Measurements from ENCODE around the gene ALG2. TPM values are rescaled to one million over a fixed set of nuclear protein-coding genes. Genes with fewer than 3 reads are reported as not detected.

ALG2 gene
- total and polyA plus RNA-seq, 4 donors = 20.6 to 43.6 (median 30.3) TPM

DNA sequence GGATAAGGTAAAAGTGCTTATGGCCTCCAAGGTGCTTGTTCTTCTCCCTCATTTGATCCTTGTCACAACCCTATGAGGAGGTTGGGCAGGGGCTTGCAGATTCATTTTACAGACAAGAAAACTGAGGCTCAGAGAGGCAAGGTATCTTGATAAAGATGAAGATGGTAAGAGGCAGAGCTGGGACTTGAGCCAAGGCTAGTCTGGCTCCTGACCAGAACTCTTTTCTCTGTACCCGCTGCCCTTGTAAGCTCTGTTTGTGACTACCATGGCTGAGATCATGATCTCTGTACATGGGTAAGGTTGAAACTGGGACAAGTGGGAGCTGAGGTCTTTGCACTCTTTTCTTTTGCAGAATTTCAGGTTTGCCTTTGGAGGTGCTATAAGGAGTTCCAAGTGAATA, 33.9 kb upstream of the ALG2 start:
- no peak overlapping the region for H3K4me3 ChIP-seq (ENCODE audit: low read depth in 1 of 3, low read length in 3 of 3)
- WGBS = 65% methylated on average over 1 of the region's 1 CpG
- TF ChIP-seq GABPA (IDR thresholded peaks at IDR 0.05 in 1 of 2, conservative IDR thresholded peaks at IDR 0.05 in 1 of 2) (no peak), SP1 (IDR thresholded peaks at IDR 0.05) (no peak), FOXA1 (IDR thresholded peaks at IDR 0.05) (no peak), HNF4G (IDR thresholded peaks at IDR 0.05) (no peak)
- TF ChIP-seq, protein P1, sequence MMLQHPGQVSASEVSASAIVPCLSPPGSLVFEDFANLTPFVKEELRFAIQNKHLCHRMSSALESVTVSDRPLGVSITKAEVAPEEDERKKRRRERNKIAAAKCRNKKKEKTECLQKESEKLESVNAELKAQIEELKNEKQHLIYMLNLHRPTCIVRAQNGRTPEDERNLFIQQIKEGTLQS (IDR thresholded peaks at IDR 0.05) = no peak
- TF ChIP-seq, protein P2, sequence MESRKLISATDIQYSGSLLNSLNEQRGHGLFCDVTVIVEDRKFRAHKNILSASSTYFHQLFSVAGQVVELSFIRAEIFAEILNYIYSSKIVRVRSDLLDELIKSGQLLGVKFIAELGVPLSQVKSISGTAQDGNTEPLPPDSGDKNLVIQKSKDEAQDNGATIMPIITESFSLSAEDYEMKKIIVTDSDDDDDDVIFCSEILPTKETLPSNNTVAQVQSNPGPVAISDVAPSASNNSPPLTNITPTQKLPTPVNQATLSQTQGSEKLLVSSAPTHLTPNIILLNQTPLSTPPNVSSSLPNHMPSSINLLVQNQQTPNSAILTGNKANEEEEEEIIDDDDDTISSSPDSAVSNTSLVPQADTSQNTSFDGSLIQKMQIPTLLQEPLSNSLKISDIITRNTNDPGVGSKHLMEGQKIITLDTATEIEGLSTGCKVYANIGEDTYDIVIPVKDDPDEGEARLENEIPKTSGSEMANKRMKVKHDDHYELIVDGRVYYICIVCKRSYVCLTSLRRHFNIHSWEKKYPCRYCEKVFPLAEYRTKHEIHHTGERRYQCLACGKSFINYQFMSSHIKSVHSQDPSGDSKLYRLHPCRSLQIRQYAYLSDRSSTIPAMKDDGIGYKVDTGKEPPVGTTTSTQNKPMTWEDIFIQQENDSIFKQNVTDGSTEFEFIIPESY (IDR thresholded peaks at IDR 0.05) = no peak
- TF ChIP-seq, protein P3, sequence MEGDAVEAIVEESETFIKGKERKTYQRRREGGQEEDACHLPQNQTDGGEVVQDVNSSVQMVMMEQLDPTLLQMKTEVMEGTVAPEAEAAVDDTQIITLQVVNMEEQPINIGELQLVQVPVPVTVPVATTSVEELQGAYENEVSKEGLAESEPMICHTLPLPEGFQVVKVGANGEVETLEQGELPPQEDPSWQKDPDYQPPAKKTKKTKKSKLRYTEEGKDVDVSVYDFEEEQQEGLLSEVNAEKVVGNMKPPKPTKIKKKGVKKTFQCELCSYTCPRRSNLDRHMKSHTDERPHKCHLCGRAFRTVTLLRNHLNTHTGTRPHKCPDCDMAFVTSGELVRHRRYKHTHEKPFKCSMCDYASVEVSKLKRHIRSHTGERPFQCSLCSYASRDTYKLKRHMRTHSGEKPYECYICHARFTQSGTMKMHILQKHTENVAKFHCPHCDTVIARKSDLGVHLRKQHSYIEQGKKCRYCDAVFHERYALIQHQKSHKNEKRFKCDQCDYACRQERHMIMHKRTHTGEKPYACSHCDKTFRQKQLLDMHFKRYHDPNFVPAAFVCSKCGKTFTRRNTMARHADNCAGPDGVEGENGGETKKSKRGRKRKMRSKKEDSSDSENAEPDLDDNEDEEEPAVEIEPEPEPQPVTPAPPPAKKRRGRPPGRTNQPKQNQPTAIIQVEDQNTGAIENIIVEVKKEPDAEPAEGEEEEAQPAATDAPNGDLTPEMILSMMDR (IDR thresholded peaks at IDR 0.05; ENCODE audit: low read depth, low read length, missing input control) = no peak

DNA sequence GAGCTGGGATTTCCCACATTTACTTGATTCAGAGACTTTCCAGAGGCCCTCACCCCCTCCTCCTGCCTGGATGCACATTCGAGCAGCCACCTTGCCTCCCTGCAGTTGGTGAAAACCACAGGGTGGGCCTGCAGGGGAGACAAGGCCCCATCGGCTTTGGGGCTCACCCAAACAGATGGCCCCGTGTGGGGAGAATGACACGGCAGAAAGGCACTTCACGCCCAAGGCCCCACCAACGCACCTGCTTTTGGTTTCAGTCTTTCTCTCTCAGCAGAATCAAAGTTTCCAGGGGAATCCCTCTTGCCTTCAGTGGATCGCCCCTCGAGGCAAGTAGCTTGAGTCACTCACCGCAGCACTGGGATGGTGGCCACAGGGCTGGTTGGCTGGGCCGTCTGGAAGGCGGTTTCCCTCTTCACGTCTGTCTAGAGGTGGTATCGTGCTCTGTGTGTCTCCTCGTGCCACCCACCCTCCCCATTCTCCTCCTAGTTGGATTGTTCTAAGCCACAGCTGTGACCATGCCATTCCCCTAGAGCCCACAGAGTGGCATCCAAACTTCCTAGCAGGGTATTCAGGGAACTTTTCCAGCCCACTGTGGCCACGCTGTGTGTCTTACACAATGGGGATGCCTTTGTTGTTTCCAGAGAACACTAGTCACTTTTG, 32.2 kb upstream of the ALG2 start:
- Histone ChIP-seq H3K27me3 (ENCODE audit: control insufficient read depth in 4 of 4, insufficient read depth in 4 of 4, low read length in 3 of 4) (no peaks in the 10 kb centered on the region), H3K36me3 (ENCODE audit: control insufficient read depth in 4 of 4, insufficient read depth in 3 of 4, low read depth in 1 of 4, low read length in 3 of 4) (no peaks in the 10 kb centered on the region), H3K9ac (ENCODE audit: low read depth in 1 of 2, low read length in 2 of 2) (no peak overlapping the region), H3K4me3 (ENCODE audit: low read depth in 1 of 3, low read length in 3 of 3) (no peak overlapping the region), H3K27ac (ENCODE audit: low read depth in 1 of 2, low read length in 2 of 2) (no peak overlapping the region), H3K4me1 (ENCODE audit: control insufficient read depth in 4 of 4, insufficient read depth in 4 of 4, low read length in 3 of 4) (peaks cover 0 to 4% (median 0%) of the 10 kb centered on the region in 4 donors), H3K9me3 (ENCODE audit: control insufficient read depth in 4 of 4, low read length in 3 of 4) (no peaks in the 10 kb centered on the region)
- TF ChIP-seq FOXA1 (IDR thresholded peaks at IDR 0.05) = no peak
- TF ChIP-seq, protein P2 (IDR thresholded peaks at IDR 0.05) = no peak
- TF ChIP-seq YY1 (IDR thresholded peaks at IDR 0.05) = no peak
- DNase-seq (ENCODE audit: low spot score) = no peak
- 79% methylated on average over 15 of the region's 15 CpGs for WGBS

More for the DNA sequence above, 33.9 kb upstream of the ALG2 start:
- Histone ChIP-seq H3K36me3 (ENCODE audit: control insufficient read depth in 4 of 4, insufficient read depth in 3 of 4, low read depth in 1 of 4, low read length in 3 of 4) (no peaks in the 10 kb centered on the region), H3K9ac (ENCODE audit: low read depth in 1 of 2, low read length in 2 of 2) (no peak overlapping the region), H3K4me1 (ENCODE audit: control insufficient read depth in 4 of 4, insufficient read depth in 4 of 4, low read length in 3 of 4) (peaks cover 0 to 8% (median 5%) of the 10 kb centered on the region in 4 donors), H3K27me3 (ENCODE audit: control insufficient read depth in 4 of 4, insufficient read depth in 4 of 4, low read length in 3 of 4) (no peaks in the 10 kb centered on the region), H3K9me3 (ENCODE audit: control insufficient read depth in 4 of 4, low read length in 3 of 4) (no peaks in the 10 kb centered on the region), H3K27ac (ENCODE audit: low read depth in 1 of 2, low read length in 2 of 2) (no peak overlapping the region)
- DNase-seq (ENCODE audit: low spot score) = no peak

DNA sequence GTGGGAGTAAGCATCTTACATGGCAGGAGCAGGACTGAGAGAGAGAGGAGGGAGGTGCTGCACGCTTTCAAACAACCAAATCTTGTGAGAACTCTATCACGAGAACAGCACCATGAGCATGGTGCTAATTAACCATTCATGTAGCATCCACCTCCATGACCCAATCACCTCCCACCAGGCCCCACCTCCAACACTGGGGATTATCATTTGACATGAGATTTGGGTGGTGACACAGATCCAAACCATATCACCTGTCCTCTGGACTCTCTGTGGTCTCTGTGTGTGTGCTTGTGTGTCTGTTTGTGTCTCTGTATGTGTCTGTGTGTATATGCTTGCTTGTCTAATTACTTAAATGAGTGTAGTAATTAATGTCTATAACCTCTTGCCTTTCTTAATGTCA, 31.4 kb upstream of the ALG2 start:
- 97% methylated on average over 2 of the region's 2 CpGs for WGBS
- no peak overlapping the region for H3K27ac ChIP-seq (ENCODE audit: low read depth in 1 of 2, low read length in 2 of 2)
- TF ChIP-seq YY1 (IDR thresholded peaks at IDR 0.05) (no peak), HNF4G (IDR thresholded peaks at IDR 0.05) (no peak)
- TF ChIP-seq, protein P2 (IDR thresholded peaks at IDR 0.05) = no peak
- TF ChIP-seq, protein P3 (IDR thresholded peaks at IDR 0.05; ENCODE audit: low read depth, low read length, missing input control) = no peak
- TF ChIP-seq, protein P1 (IDR thresholded peaks at IDR 0.05) = no peak

More for the DNA sequence above, 31.4 kb upstream of the ALG2 start:
- H3K9ac ChIP-seq (ENCODE audit: low read depth in 1 of 2, low read length in 2 of 2) = no peak overlapping the region
- H3K4me1 ChIP-seq (ENCODE audit: control insufficient read depth in 4 of 4, insufficient read depth in 4 of 4, low read length in 3 of 4) = no peaks in the 10 kb centered on the region
- H3K4me3 ChIP-seq (ENCODE audit: low read depth in 1 of 3, low read length in 3 of 3) = no peak overlapping the region
- no peak for DNase-seq (ENCODE audit: low spot score)
- no peaks in the 10 kb centered on the region for H3K9me3 ChIP-seq (ENCODE audit: control insufficient read depth in 4 of 4, low read length in 3 of 4)
- H3K36me3 ChIP-seq (ENCODE audit: control insufficient read depth in 4 of 4, insufficient read depth in 3 of 4, low read depth in 1 of 4, low read length in 3 of 4) = no peaks in the 10 kb centered on the region
- no peaks in the 10 kb centered on the region for H3K27me3 ChIP-seq (ENCODE audit: control insufficient read depth in 4 of 4, insufficient read depth in 4 of 4, low read length in 3 of 4)

All from liver (tissue), 9 donors.